HG03520 (cell line): ENCODE data around the gene SLC39A11.
"Not testable (repeated sequence)": the region's sequence is repeated elsewhere in the genome, so short reads cannot be mapped to it uniquely, and the experiment has no call there.

Experiments
- ATAC-seq: cut with Tn5 transposase; IDR thresholded peaks from one replicate; pipeline ENCODE4 v1.9.1; 2021; ENCODE audit warnings: mild to moderate bottlenecking, moderate library complexity; ENCODE audit not compliant: unreplicated experiment

The SLC39A11 gene

DNA sequence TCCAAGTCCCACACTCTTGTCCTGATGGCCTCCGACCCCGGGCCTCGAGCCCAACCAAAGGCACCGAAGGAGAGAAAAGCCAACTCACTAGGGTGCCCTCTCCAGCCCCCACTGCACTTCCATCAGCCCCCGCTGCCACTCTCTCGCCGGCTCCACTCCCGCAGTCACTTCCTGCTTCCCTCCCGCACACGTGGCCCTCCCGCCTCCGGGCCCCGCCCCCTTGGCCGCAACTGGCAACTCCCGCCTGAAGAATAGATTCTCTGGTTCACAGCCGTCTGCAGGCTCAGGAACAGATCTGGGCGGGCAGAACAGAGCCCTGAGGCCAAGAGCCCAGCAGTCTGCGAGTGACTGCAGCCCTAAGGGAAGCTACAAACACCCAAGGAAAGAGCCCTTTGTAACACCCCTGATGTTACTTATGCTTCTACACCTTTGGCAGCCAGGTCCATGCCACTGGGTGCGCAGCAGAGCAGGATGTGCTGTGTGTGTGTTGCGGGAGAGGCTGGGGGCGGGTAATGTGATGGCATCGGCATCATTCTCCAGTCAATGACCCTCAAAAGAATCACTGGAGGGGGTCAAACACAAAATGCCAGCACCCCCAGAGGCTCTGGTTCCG lies at the start of gene SLC39A11:
Gene SLC39A11 (minus strand): TSS at position 166 of the 613 bp plus-strand sequence. CDS start 3,924 bp downstream, outside the sequence.
- peak; percentile 99 for ATAC-seq

DNA sequence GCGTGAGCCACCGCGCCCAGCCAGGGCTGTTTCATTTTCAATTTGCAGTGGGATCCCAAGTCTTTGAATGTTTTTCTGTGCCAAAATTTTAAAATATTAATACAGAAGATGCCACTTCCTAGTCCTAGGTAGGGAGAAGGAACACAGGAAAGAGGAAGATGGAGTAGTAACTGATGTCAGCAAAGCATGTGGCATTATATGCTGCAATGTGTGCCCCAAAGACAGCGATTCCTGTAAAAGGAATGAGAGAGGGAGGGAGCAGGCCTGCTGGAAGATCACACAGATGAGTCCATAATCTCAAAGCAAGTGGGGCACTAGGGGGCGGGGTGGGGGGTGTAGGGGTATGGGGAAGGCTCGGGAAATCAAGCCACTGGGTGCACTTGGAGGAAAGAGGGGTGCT lies 48.9 kb upstream of the SLC39A11 start:
- ATAC-seq = no peak

DNA sequence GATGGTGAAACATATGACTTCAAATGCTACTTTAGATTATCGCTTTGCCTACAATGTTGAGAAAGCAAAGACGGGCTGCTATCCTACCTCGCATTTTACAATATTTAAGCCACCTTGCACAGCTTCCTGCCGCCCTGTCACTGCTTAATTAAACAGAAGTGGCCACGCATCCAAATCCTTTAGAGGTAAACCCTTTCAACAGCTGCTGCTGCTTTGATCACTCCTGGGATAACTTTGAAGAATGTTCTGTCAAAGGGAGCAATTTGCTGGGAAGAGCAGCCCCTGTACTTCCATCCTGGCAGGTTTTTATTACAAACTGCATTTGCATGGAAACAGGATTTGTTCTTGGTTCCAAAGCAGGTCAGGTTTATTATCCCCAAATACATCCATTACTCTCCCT lies 48.1 kb upstream of the SLC39A11 start:
- no peak for ATAC-seq

DNA sequence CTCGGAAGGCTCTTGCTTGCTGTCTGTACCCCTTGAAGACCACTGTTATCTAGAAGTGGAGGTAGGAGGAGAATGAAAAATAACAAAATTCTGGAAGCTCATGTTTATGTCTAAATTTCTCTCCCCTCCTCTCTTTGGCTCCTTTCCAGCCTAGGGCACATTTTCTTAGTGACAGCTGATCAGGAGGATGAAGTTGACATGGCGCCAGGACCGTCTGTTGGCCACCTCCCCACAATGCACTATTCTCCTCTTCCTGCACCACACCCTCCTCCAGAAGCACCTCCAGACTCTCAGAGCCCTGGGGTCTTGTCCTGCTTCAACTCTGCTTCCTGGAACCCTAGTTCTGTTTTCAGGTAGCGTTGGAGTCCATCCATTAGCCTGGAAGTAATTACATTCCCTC lies 46.8 kb upstream of the SLC39A11 start:
- no peak for ATAC-seq

DNA sequence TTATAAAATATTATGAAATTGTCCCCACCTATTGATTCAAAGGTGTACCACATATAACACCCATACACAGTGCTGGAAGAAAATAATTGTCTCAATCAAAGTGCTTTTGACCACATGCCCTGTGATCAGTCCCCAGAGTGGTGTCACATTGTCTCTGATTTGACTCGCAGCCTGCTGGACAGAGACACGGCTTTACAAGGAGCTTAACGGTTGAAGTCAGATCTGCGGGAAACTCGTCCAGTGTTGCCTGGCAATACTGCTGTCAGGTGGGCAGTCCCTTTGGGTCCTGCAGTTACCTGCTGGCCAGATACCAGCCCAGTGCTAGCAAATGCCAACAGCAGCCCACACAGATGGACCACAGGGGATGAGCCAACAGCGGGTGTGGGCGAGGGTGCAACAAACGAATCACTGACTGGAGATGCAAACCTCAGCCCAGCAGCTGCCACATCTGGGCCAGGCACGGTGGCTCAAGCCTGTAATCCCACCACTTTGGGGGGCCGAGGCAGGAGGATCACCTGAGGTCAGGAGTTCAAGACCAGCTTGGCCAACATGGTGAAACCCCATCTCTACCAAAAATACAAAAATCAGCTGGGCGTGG lies 46.2 kb upstream of the SLC39A11 start:
- ATAC-seq = no peak

DNA sequence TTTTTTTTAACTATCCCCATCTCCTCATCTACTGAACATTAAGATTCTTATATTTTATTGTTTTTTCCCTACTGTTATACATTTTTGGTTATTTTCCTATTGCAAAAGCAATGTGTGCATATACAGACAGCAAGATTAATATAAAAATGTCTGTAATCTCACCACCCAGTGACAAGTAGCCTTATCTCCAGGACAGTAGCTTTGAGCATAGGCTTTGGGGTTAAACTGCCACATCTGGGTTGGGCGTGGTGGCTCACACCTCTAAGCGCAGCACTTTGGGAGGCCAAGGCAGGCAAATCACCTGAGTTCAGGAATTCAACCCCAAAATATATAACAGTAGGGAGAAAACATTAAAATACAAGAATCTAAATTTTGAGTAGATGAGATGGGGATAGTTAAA lies 44.9 kb upstream of the SLC39A11 start:
- ATAC-seq = no peak

DNA sequence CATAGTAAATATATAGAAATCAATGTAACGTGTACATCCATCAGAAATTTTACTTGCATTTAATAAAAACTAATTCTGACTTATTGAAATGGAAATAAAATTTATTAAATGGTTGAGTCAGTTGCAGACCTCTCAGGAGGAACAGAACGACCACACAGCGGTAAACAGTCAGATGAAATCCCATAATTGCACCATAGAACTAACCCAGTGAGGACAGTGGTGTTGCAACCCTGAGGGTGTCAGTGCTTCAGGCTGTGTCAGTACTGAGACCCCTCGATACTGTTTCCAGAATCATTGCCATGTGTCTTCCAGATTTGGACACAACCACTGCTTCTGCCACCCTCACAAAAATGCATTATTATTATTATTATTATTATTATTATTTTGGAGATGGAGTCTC lies 43.3 kb upstream of the SLC39A11 start:
- no peak for ATAC-seq

GRCh38 chr17:73133911-73134649 lies 41.6 kb upstream of the SLC39A11 start:
- no peak for ATAC-seq

GRCh38 chr17:73132085-73132492 lies 39.6 kb upstream of the SLC39A11 start:
- no peak for ATAC-seq

DNA sequence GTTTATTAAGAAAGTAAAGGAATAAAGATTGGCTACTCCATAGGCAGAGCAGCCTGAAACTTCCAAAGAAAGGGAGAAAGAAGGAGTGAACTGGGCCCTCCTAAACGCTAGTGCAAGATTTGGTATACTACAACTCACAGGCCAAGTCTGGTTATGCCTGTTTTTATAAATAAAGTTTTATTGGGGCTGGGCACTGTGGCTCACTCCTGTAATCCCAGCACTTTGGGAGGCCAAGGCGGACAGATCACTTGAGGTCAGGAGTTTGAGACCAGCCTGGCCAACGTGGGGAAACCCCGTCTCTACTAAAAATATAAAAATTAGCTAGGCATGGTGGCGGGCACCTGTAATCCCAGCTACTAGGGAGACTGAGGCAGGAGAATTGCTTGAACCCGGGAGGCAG lies 39.0 kb upstream of the SLC39A11 start:
- ATAC-seq = not testable (repeated sequence)

DNA sequence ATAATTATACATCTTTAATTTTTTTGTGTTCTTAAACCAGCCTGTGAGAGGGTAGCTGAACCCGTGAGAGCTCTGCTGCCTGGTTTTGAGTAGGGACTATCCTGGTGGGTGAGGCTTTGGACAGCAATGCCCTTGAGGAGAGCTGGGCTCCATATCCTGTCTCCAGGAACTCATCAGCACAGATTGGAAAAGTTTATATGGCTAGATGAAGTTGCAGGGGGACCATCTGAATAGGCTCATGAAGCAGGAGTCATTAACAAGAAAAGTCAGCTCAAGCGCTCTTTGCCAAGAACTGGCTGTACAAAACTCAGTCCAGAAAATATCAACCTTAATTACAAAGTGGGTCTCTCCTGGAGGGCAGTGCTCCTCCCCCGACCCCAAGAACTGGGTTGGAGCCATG lies 38.5 kb upstream of the SLC39A11 start:
- no peak for ATAC-seq

- no peak for ATAC-seq
Measured at GRCh38 chr17:73128496-73128895, 36.0 kb upstream of the SLC39A11 start.

DNA sequence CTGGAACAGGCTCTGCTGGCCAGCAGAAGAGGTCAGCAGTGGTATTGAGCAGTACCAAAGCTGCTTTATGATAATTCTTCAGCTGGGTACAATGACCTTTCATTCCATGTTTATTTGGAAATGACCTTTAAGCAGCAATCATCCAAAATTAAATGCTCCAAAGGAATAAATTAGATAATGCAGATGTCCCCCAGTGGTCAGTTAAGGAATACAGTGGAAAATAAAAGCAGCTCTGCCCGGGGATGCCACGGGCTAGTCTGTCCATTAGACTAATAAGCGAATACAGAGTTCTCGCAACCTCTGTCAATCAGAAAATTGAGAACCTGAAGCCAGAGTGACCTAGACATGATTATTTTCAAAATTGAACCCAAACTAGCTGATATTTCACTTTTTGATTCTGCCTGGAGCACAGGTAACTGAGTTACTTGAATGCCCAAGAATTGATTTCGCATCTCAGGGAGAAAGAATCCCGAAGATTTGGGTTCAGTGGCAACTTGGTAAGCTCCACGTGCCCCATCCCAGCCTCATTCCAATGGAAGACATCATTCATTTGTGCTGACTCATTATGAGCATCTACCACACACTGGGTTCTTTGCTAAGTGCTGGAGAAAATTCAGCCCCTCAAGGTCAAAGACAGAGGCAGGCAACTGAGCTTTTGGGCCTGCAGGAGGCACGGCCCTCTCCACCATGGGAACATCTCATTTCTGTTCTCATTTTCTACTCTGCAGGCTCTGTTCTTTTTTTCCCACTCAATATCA lies 34.4 kb upstream of the SLC39A11 start:
- ATAC-seq = no peak

GRCh38 chr17:73123606-73124320 lies 31.3 kb upstream of the SLC39A11 start:
- no peak for ATAC-seq

DNA sequence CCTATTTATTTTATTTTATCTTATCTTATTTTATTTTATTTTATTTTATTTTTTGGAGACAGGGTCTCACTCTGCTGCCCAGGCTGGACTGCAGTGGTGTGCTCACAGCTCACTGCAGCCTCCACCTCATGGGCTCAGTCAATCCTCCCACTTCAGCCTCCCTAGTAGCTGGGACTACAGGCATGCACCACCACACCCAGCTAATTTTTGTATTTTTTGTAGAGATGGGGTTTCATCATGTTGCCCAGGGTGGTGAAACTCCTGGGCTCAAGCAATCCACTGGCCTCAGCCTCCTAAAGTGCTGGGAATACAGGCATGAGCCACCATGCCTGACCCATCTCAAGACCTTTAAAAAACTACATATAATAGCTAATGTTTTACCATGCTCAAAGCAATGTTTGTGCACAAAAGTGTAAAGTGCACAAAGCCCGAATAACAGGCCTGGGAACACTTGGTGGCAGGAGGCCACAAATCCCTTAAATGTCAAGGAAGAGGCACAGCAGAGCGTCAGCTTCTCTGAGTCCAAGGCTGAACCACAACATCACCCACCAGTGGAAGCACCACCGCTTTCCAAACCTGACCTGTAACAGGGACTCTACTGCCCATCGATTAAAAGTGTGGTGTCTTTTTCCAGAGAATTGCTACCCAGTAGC lies 30.6 kb upstream of the SLC39A11 start:
- ATAC-seq = no peak

GRCh38 chr17:73121506-73121905 lies 29.0 kb upstream of the SLC39A11 start:
- ATAC-seq = no peak

GRCh38 chr17:73119631-73120030 lies 27.1 kb upstream of the SLC39A11 start:
- ATAC-seq = no peak

DNA sequence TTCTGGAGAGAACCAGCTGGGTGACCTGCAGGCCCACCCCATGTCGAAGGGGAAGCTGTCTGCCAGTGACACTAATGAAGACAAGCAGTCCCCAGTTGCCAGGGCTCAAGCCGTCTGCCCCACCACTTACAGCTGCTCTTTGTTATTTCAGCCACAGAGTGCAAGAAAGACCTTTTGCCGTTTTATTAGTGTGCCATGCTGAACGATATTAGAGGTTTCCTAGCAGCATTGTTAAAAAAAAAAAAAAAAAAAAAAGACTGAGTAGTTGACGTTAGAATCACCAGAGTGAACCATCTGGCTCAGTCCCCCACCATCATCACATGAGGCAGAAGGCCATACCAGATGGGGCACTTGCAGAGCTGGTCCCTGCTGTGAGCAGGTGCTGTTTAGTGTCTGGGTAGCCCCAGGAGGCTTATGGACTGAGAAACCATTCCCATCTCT lies 26.5 kb upstream of the SLC39A11 start:
- no peak for ATAC-seq

DNA sequence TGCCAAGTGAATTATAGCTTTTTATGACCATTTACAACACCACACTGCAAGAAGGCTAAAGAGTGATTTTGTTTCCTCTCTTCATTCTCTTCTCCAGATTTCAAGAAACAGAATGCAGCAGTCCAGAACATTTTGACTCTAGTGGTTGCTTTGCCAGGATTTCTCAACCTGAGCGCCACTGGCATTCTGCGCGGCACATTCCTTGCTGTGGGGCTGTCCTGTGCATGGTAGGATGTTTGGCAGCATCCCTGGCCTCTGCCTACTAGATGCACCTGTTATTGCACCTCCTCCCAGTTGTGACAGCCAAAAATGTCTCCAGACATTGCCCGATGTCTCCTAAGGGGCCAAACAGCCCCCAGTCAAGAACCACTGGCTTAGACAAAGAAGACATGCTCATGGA lies 25.7 kb upstream of the SLC39A11 start:
- ATAC-seq = no peak

GRCh38 chr17:73112246-73112645 lies 19.8 kb upstream of the SLC39A11 start:
- ATAC-seq = no peak
